HCT116 (cell line): ENCODE results near the gene HPX. TPM values are rescaled to one million over a fixed set of nuclear protein-coding genes. Genes with fewer than 3 reads are reported as not detected.
A peak's percentile ranks its signal among the peaks of the same experiment; 100 is the strongest.

Experiments used
- ATAC-seq: fragments of 200-7000 bp; cut with Tn5 transposase; 2 replicates; pipeline ENCODE4 v1.9.1; 2020; ENCODE audit warnings: mild to moderate bottlenecking, moderate library complexity
- BruUV-seq: library from RNA; stranded (reverse); fragments of 400-500 nt; replicated peaks from 2 replicates; lab custom pipeline; 2021; lab: Mats Ljungman, UMichigan
- CTCF ChIA-PET: fragments of 300-600 bp; sonication (Branson Sonifier 250); formaldehyde crosslinking; loops from one replicate; lab custom pipeline; 2021; ENCODE audit warnings: antibody characterized with exemption; lab: Charles Lee
- POLR2A ChIA-PET: fragments of 300-600, 350-600 bp; sonication (Branson Sonifier 250); formaldehyde crosslinking; loops from one replicate; lab custom pipeline; 2021; ENCODE audit warnings: antibody characterized with exemption; lab: Charles Lee
- RAD21 ChIA-PET, 2 experiments: fragments of 300-600 bp; sonication (Branson Sonifier 250); formaldehyde crosslinking; loops; one replicate each; lab custom pipeline; 2023; ENCODE audit warnings: low total read pairs in 2 of 2; ENCODE audit not compliant: uncharacterized antibody in 2 of 2, unreplicated experiment in 2 of 2, low non-redundant PET in 1 of 2; lab: Charles Lee
- DNase-seq: peaks from one replicate; pipeline ENCODE4 v3.0.0-alpha.2; 2010; ENCODE audit warnings: low read depth, low spot score
- H2AFZ ChIP-seq: fragments of 200-600 bp; shearing (Covaris generic), sonication (generic); 2 replicates; pipeline ENCODE4 v1.6.1; 2017; ENCODE audit warnings: low read depth, mixed run types, mixed read lengths, antibody characterized with exemption, low read length; ENCODE audit not compliant: poor library complexity, severe bottlenecking
- H3K27ac ChIP-seq: 2 replicates; pipeline ENCODE4 v1.5.1; 2012; ENCODE audit warnings: low read depth, low read length
- H3K27me3 ChIP-seq: fragments of 200-600 bp; sonication (generic); 2 replicates; pipeline ENCODE4 v1.6.1; 2016; ENCODE audit warnings: mixed run types, low read length, mixed read lengths; ENCODE audit not compliant: insufficient read depth
- H3K36me3 ChIP-seq, 2 experiments: fragments of 200-500 bp in 1 of 2; fragments of 200-600 bp in 1 of 2; sonication (Bioruptor generic) in 1 of 2; sonication (generic) in 1 of 2; 2 replicates each; pipeline versions ENCODE4 v1.5.1 to v1.6.1; 2014 to 2016; ENCODE audit warnings: low read length in 2 of 2, inconsistent platforms in 1 of 2, mixed read lengths in 1 of 2, mixed run types in 1 of 2; ENCODE audit not compliant: insufficient read depth in 2 of 2, control insufficient read depth in 1 of 2
- H3K4me1 ChIP-seq, 2 experiments: fragments of 200-600 bp in 1 of 2; sonication (generic) in 1 of 2; 2 replicates each; pipeline versions ENCODE4 v1.5.1 to v1.6.1; 2012 to 2017; ENCODE audit warnings: low read length in 2 of 2, inconsistent platforms in 1 of 2, mild to moderate bottlenecking in 1 of 2, mixed read lengths in 1 of 2, mixed run types in 1 of 2, moderate library complexity in 1 of 2; ENCODE audit not compliant: insufficient read depth in 2 of 2, control insufficient read depth in 1 of 2
- H3K4me2 ChIP-seq: fragments of 200-600 bp; sonication (generic); 2 replicates; pipeline ENCODE4 v1.6.1; 2017; ENCODE audit warnings: mixed run types, low read length, mixed read lengths
- H3K4me3 ChIP-seq, 2 experiments: fragments of 200-600 bp in 1 of 2; sonication (generic) in 1 of 2; replicated peaks in 1 of 2; 2 replicates each; pipeline ENCODE4 v1.5.1; 2011 to 2016; ENCODE audit warnings: low read length in 2 of 2, control low read depth in 1 of 2, low read depth in 1 of 2, mild to moderate bottlenecking in 1 of 2, mixed read lengths in 1 of 2, mixed run types in 1 of 2
- H3K79me2 ChIP-seq: fragments of 200-600 bp; sonication (generic); 2 replicates; pipeline ENCODE4 v1.6.1; 2017; ENCODE audit warnings: mild to moderate bottlenecking, mixed run types, low read length, moderate library complexity, mixed read lengths; ENCODE audit not compliant: insufficient read depth
- H3K9ac ChIP-seq: fragments of 200-600 bp; sonication (generic); 2 replicates; pipeline ENCODE4 v1.6.1; 2016; ENCODE audit warnings: low read length, mixed read lengths
- H3K9me2 ChIP-seq: fragments of 200-600 bp; sonication (generic), shearing (Covaris generic); 2 replicates; pipeline ENCODE4 v1.6.1; 2017; ENCODE audit warnings: mixed run types, mild to moderate bottlenecking, moderate library complexity; ENCODE audit not compliant: insufficient read depth
- H3K9me3 ChIP-seq, 2 experiments: fragments of 200-500 bp in 1 of 2; fragments of 200-600 bp in 1 of 2; sonication (Bioruptor generic) in 1 of 2; sonication (generic) in 1 of 2; 2 replicates each; pipeline ENCODE4 v1.6.1; 2014 to 2017; ENCODE audit warnings: low read length in 2 of 2, mixed read lengths in 2 of 2, inconsistent platforms in 1 of 2, low read depth in 1 of 2, mild to moderate bottlenecking in 1 of 2, mixed run types in 1 of 2, moderate library complexity in 1 of 2; ENCODE audit not compliant: control insufficient read depth in 1 of 2, insufficient read depth in 1 of 2
- H4K20me1 ChIP-seq: fragments of 200-600 bp; sonication (generic), shearing (Covaris generic); 2 replicates; pipeline ENCODE4 v1.6.1; 2017; ENCODE audit warnings: mixed run types, mild to moderate bottlenecking, moderate library complexity; ENCODE audit not compliant: insufficient read depth
- ATF3 ChIP-seq: IDR thresholded peaks from 2 replicates; pipeline ENCODE4 v1.6.1; 2012
- CBX3 ChIP-seq: IDR thresholded peaks from 2 replicates; pipeline ENCODE4 v1.6.1; 2012; ENCODE audit warnings: low read depth
- CEBPB ChIP-seq: IDR thresholded peaks from 2 replicates; pipeline ENCODE4 v1.6.1; 2012; ENCODE audit warnings: low read depth
- EZH2 ChIP-seq: fragments of 200-600 bp; sonication (generic); IDR thresholded peaks from 2 replicates; pipeline ENCODE4 v1.6.1; 2017; ENCODE audit warnings: antibody characterized with exemption, mixed run types
- EZH2phosphoT487 ChIP-seq: fragments of 200-600 bp; IDR thresholded peaks from 2 replicates; pipeline ENCODE4 v1.6.1; 2018; ENCODE audit warnings: antibody characterized with exemption, borderline replicate concordance
- FOSL1 ChIP-seq: IDR thresholded peaks from 2 replicates; pipeline ENCODE4 v1.6.1; 2012; ENCODE audit warnings: low read depth
- JUND ChIP-seq: IDR thresholded peaks from 2 replicates; pipeline ENCODE4 v1.6.1; 2012
- MAX ChIP-seq: IDR thresholded peaks from 2 replicates; pipeline ENCODE4 v1.6.1; 2012
- POLR2A ChIP-seq: IDR thresholded peaks from 2 replicates; pipeline ENCODE4 v1.7.0; 2011; ENCODE audit warnings: borderline replicate concordance; ENCODE audit not compliant: insufficient read depth, insufficient read length; ENCODE audit errors: extremely low read depth
- RAD21 ChIP-seq: IDR thresholded peaks from 2 replicates; pipeline ENCODE4 v1.6.1; 2012; ENCODE audit warnings: low read depth, mild to moderate bottlenecking
- SIN3A ChIP-seq: IDR thresholded peaks from 2 replicates; pipeline ENCODE4 v1.6.1; 2012; ENCODE audit warnings: low read depth
- SP1 ChIP-seq: IDR thresholded peaks from 2 replicates; pipeline ENCODE4 v1.6.1; 2012; ENCODE audit warnings: low read depth
- SRF ChIP-seq: IDR thresholded peaks from 2 replicates; pipeline ENCODE4 v1.6.1; 2012; ENCODE audit warnings: low read depth
- TCF7L2 ChIP-seq: IDR thresholded peaks from 2 replicates; pipeline ENCODE4 v1.7.0; 2011; ENCODE audit warnings: borderline replicate concordance, inconsistent platforms; ENCODE audit not compliant: insufficient read depth, insufficient read length; ENCODE audit errors: extremely low read depth
- YY1 ChIP-seq: IDR thresholded peaks from 2 replicates; pipeline ENCODE4 v1.6.1; 2011; ENCODE audit warnings: low read length, low read depth, moderate library complexity, mild to moderate bottlenecking; ENCODE audit not compliant: insufficient replicate concordance; ENCODE audit errors: extremely low read depth
- ZFX ChIP-seq: fragments of 450-650 bp; IDR thresholded peaks from 2 replicates; pipeline ENCODE4 v1.6.1; 2017
- ZNF274 ChIP-seq: fragments of 200-500 bp; sonication (Bioruptor generic); IDR thresholded peaks from 2 replicates; pipeline ENCODE4 v1.6.1; 2014; ENCODE audit warnings: mild to moderate bottlenecking, low read depth, low read length, inconsistent platforms
- intact Hi-C: fragments of 100-400 bp; cut with micrococcal nuclease; formaldehyde crosslinking; loops from 2 replicates; pipeline ENCODE4 v1.10.0; 2022
- total RNA-seq: library from RNA; stranded (reverse); gene quantifications from one replicate; pipeline ENCODE4 v1.2.1, GENCODE V29; 2021; ENCODE audit not compliant: unreplicated experiment
- TF ChIP-seq, protein P1 (sequence below): IDR thresholded peaks from 2 replicates; pipeline ENCODE4 v1.6.1; 2011; ENCODE audit warnings: mild to moderate bottlenecking, low read length, moderate library complexity; ENCODE audit not compliant: insufficient replicate concordance; ENCODE audit errors: extremely low read depth
- TF ChIP-seq, protein P2 (sequence below): IDR thresholded peaks from 2 replicates; pipeline ENCODE4 v1.6.1; 2012; ENCODE audit warnings: low read depth
- TF ChIP-seq, protein P3 (sequence below), 3 experiments: fragments of 200-600 bp in 1 of 3; sonication (generic) in 1 of 3; IDR thresholded peaks in 2 of 3; conservative IDR thresholded peaks in 1 of 3; 2 replicates each; pipeline ENCODE4 v1.5.1; 2012 to 2017; ENCODE audit warnings: low read depth in 2 of 3, low read length in 2 of 3, antibody characterized with exemption in 1 of 3, borderline replicate concordance in 1 of 3, control low read depth in 1 of 3, mild to moderate bottlenecking in 1 of 3, mixed read lengths in 1 of 3, mixed run types in 1 of 3, moderate library complexity in 1 of 3; ENCODE audit not compliant: insufficient read depth in 1 of 3

HPX gene
- total RNA-seq, 1 experiment from 2014 or later: 4.6 TPM

- RAD21 ChIA-PET: no interaction called here
- no peak for TF ChIP-seq SRF
- TF ChIP-seq JUND: no peak
- TF ChIP-seq SP1: no peak
- TF ChIP-seq, protein P1, sequence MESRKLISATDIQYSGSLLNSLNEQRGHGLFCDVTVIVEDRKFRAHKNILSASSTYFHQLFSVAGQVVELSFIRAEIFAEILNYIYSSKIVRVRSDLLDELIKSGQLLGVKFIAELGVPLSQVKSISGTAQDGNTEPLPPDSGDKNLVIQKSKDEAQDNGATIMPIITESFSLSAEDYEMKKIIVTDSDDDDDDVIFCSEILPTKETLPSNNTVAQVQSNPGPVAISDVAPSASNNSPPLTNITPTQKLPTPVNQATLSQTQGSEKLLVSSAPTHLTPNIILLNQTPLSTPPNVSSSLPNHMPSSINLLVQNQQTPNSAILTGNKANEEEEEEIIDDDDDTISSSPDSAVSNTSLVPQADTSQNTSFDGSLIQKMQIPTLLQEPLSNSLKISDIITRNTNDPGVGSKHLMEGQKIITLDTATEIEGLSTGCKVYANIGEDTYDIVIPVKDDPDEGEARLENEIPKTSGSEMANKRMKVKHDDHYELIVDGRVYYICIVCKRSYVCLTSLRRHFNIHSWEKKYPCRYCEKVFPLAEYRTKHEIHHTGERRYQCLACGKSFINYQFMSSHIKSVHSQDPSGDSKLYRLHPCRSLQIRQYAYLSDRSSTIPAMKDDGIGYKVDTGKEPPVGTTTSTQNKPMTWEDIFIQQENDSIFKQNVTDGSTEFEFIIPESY: no peak
- TF ChIP-seq ZNF274: no peak
- TF ChIP-seq FOSL1: no peak
- no peak for TF ChIP-seq POLR2A
- TF ChIP-seq MAX: no peak
- TF ChIP-seq EZH2: no peak
- TF ChIP-seq ZFX: no peak
- no peak for TF ChIP-seq TCF7L2
- TF ChIP-seq, protein P2, sequence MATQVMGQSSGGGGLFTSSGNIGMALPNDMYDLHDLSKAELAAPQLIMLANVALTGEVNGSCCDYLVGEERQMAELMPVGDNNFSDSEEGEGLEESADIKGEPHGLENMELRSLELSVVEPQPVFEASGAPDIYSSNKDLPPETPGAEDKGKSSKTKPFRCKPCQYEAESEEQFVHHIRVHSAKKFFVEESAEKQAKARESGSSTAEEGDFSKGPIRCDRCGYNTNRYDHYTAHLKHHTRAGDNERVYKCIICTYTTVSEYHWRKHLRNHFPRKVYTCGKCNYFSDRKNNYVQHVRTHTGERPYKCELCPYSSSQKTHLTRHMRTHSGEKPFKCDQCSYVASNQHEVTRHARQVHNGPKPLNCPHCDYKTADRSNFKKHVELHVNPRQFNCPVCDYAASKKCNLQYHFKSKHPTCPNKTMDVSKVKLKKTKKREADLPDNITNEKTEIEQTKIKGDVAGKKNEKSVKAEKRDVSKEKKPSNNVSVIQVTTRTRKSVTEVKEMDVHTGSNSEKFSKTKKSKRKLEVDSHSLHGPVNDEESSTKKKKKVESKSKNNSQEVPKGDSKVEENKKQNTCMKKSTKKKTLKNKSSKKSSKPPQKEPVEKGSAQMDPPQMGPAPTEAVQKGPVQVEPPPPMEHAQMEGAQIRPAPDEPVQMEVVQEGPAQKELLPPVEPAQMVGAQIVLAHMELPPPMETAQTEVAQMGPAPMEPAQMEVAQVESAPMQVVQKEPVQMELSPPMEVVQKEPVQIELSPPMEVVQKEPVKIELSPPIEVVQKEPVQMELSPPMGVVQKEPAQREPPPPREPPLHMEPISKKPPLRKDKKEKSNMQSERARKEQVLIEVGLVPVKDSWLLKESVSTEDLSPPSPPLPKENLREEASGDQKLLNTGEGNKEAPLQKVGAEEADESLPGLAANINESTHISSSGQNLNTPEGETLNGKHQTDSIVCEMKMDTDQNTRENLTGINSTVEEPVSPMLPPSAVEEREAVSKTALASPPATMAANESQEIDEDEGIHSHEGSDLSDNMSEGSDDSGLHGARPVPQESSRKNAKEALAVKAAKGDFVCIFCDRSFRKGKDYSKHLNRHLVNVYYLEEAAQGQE: no peak
- TF ChIP-seq YY1: no peak
- no peak for TF ChIP-seq ATF3
- TF ChIP-seq, protein P3, sequence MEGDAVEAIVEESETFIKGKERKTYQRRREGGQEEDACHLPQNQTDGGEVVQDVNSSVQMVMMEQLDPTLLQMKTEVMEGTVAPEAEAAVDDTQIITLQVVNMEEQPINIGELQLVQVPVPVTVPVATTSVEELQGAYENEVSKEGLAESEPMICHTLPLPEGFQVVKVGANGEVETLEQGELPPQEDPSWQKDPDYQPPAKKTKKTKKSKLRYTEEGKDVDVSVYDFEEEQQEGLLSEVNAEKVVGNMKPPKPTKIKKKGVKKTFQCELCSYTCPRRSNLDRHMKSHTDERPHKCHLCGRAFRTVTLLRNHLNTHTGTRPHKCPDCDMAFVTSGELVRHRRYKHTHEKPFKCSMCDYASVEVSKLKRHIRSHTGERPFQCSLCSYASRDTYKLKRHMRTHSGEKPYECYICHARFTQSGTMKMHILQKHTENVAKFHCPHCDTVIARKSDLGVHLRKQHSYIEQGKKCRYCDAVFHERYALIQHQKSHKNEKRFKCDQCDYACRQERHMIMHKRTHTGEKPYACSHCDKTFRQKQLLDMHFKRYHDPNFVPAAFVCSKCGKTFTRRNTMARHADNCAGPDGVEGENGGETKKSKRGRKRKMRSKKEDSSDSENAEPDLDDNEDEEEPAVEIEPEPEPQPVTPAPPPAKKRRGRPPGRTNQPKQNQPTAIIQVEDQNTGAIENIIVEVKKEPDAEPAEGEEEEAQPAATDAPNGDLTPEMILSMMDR (IDR thresholded peaks at IDR 0.05 in 2 of 3, conservative IDR thresholded peaks at IDR 0.05 in 1 of 3; ENCODE audit: borderline replicate concordance in 1 of 3, insufficient read depth in 1 of 3, low read depth in 2 of 3, low read length in 2 of 3): no peak
- TF ChIP-seq CEBPB: no peak
- no peak for TF ChIP-seq RAD21
- TF ChIP-seq SIN3A: no peak
- no peak for TF ChIP-seq CBX3
- TF ChIP-seq EZH2phosphoT487: no peak
- TF ChIP-seq, all 23 proteins: peak for 0
- Histone ChIP-seq H3K27me3 (no peaks in the 10 kb centered on the region), H3K27ac (no peak overlapping the region), H3K36me3 (peaks cover 0 to 13% of the 10 kb centered on the region in 2 experiments; a peak in 1 of 4 replicates), H3K4me3 (peak overlapping the region; percentile 81 to 85), H3K4me1 (peaks cover 6 to 35% of the 10 kb centered on the region in 2 experiments; a peak in 3 of 4 replicates), H3K9me2 (no peaks in the 10 kb centered on the region), H3K9ac (peak overlapping the region; percentile 18; the same call in 1 of the 2 replicates), H3K4me2 (peak overlapping the region; percentile 95), H3K79me2 (no peaks in the 10 kb centered on the region), H2AFZ (no peak overlapping the region), H4K20me1 (no peaks in the 10 kb centered on the region), H3K9me3 (no peaks in the 10 kb centered on the region)
- DNase-seq (no peak), ATAC-seq (no peak)
- ChIA-PET CTCF (no interaction called here), POLR2A (interaction anchor here (1.6 kb wide), 1 partner anchor 8 kb away, joined by 5 read pairs; the partner anchor contains the start of genes ARFIP2 and TIMM10B)
- intact Hi-C loops: no loop called here
- no TSS peak for BruUV-seq
These were observed 32.1 kb upstream of the HPX start for GRCh38 chr11:6472934-6473333.
